HG03060 (cell line): Measurements from ENCODE around the gene ASB13.
A peak's percentile ranks its signal among the peaks of the same experiment; 100 is the strongest.

Experiments used
- ATAC-seq: cut with Tn5 transposase; IDR thresholded peaks from one replicate; pipeline ENCODE4 v1.9.1; 2021; ENCODE audit warnings: low read depth, moderate number of reproducible peaks; ENCODE audit not compliant: unreplicated experiment

Gene ASB13

GRCh38 chr10:5666008-5666840, at the start of gene ASB13:
Gene ASB13 (minus strand): TSS chr10:5666595. CDS start chr10:5666551, 44 bp downstream.
- ATAC-seq = no peak

- ATAC-seq = no peak
Measured at GRCh38 chr10:5711642-5712041, 45.2 kb upstream of the ASB13 start.

- ATAC-seq = no peak
Measured at GRCh38 chr10:5710859-5711258, 44.5 kb upstream of the ASB13 start.

- no peak for ATAC-seq
Measured at GRCh38 chr10:5709865-5710264, 43.5 kb upstream of the ASB13 start.

- no peak for ATAC-seq
Measured at GRCh38 chr10:5708356-5708755, 42.0 kb upstream of the ASB13 start.

- ATAC-seq = no peak
Measured at GRCh38 chr10:5698062-5698461, 31.7 kb upstream of the ASB13 start.

- ATAC-seq = no peak
Measured at GRCh38 chr10:5697342-5697741, 30.9 kb upstream of the ASB13 start.

- ATAC-seq = no peak
Measured at GRCh38 chr10:5694573-5694972, 28.2 kb upstream of the ASB13 start.

- peak; percentile 34 for ATAC-seq
Measured at GRCh38 chr10:5692461-5693358, 26.3 kb upstream of the ASB13 start.

- no peak for ATAC-seq
Measured at GRCh38 chr10:5691786-5692185, 25.4 kb upstream of the ASB13 start.

- ATAC-seq = no peak
Measured at GRCh38 chr10:5688587-5688986, 22.2 kb upstream of the ASB13 start.

GRCh38 chr10:5685764-5686240, 19.4 kb upstream of the ASB13 start:
- ATAC-seq = no peak

- peak; percentile 23 for ATAC-seq
Measured at GRCh38 chr10:5684971-5685763, 18.8 kb upstream of the ASB13 start.

- peak; percentile 50 for ATAC-seq
Measured at GRCh38 chr10:5684318-5684970, 18.0 kb upstream of the ASB13 start, which contains the start of gene TASOR2. Gene TASOR2 (plus strand): TSS chr10:5684838. CDS start chr10:5720643, 35,805 bp downstream.

- no peak for ATAC-seq
Measured at GRCh38 chr10:5683065-5683464, 16.7 kb upstream of the ASB13 start.

GRCh38 chr10:5681930-5682329, 15.5 kb upstream of the ASB13 start:
- no peak for ATAC-seq

- ATAC-seq = no peak
Measured at GRCh38 chr10:5679606-5680005, 13.2 kb upstream of the ASB13 start.

- no peak for ATAC-seq
Measured at GRCh38 chr10:5679037-5679435, 12.6 kb upstream of the ASB13 start.

GRCh38 chr10:5678397-5679036, 12.1 kb upstream of the ASB13 start:
- no peak for ATAC-seq
